Mammary epithelial cell (primary cell): ENCODE results near the gene HSD3B7.

Experiments used
- EZH2 ChIP-seq: IDR thresholded peaks from 2 replicates; pipeline ENCODE4 v1.6.1; 2012; ENCODE audit warnings: low read length, inconsistent platforms, borderline replicate concordance
- TF ChIP-seq, protein P1 (sequence below), 2 donors: IDR thresholded peaks in 1 of 2; conservative IDR thresholded peaks in 1 of 2; 2 replicates each; pipeline ENCODE4 v1.5.1; 2011 to 2012; ENCODE audit warnings: inconsistent platforms in 2 of 2, low read length in 2 of 2, mild to moderate bottlenecking in 2 of 2, control low read depth in 1 of 2, low read depth in 1 of 2; ENCODE audit not compliant: insufficient read depth in 1 of 2; ENCODE audit errors: extremely low read depth in 1 of 2

DNA sequence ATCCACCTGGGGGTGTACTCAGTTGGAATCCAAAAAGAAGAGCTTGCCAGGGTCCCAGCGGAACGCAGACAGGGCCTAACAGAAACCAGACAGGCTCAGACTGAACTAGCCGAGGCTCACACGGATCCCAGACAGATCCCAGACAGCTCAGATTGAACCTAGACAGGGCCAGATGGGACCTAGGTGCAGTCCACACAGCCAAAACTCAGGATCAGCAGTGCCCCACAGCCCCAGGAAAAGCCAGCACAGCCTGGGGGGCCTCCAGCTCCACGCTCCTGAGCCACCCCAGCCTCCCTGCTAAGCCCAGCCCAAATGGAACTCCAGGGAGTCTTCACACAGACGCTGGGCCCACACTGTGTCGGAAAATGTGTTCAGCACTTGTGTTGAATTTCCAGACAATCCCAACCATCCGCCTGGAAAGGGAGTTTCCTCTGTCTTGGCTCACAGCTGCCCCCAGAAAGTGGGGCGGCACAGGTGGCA is 17.9 kb downstream of the HSD3B7 start:
- TF ChIP-seq, protein P1, sequence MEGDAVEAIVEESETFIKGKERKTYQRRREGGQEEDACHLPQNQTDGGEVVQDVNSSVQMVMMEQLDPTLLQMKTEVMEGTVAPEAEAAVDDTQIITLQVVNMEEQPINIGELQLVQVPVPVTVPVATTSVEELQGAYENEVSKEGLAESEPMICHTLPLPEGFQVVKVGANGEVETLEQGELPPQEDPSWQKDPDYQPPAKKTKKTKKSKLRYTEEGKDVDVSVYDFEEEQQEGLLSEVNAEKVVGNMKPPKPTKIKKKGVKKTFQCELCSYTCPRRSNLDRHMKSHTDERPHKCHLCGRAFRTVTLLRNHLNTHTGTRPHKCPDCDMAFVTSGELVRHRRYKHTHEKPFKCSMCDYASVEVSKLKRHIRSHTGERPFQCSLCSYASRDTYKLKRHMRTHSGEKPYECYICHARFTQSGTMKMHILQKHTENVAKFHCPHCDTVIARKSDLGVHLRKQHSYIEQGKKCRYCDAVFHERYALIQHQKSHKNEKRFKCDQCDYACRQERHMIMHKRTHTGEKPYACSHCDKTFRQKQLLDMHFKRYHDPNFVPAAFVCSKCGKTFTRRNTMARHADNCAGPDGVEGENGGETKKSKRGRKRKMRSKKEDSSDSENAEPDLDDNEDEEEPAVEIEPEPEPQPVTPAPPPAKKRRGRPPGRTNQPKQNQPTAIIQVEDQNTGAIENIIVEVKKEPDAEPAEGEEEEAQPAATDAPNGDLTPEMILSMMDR (conservative IDR thresholded peaks at IDR 0.05 in 1 of 2, IDR thresholded peaks at IDR 0.05 in 1 of 2; ENCODE audit: extremely low read depth in 1 of 2, insufficient read depth in 1 of 2, low read depth in 1 of 2, low read length in 2 of 2): no peak
- TF ChIP-seq EZH2: no peak
